GM18909 (cell line): ENCODE data around the gene SMYD3.

Experiments
- ATAC-seq: cut with Tn5 transposase; IDR thresholded peaks from one replicate; pipeline ENCODE4 v1.9.1; 2021; ENCODE audit warnings: mild to moderate bottlenecking; ENCODE audit not compliant: unreplicated experiment, poor library complexity

The SMYD3 gene

DNA sequence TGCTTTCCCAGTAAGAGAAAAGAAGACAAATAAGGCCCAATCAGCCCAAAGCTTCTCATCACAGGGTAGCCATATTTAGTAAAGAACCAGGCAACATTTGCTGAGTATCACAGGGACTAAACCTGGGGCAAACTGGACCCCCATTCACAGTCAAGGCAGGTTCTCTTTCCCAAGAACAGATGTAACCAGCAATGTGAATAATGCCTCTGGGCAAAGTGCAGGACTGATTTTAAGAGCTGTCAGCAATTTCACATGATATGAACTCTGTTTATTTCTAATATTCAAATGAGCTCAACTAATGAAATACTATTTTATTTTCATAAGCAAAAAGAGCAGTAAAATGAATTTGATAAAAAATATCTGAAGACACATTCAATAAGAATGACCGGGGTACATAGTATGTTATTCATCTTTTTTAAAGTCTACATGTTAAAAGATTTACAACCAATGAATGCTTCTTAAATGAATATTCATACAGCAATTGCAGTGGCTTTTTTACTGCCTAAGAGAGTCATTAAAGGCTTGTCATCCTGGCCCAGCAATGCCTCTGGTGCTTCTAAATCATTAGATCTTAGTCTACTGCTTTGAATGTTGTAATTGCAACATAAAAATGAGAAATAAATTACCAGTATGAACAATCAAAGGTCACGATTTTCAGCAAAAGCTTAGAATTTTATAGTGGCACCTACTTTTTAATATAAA, 308.8 kb downstream of the SMYD3 start:
- ATAC-seq: no peak

DNA sequence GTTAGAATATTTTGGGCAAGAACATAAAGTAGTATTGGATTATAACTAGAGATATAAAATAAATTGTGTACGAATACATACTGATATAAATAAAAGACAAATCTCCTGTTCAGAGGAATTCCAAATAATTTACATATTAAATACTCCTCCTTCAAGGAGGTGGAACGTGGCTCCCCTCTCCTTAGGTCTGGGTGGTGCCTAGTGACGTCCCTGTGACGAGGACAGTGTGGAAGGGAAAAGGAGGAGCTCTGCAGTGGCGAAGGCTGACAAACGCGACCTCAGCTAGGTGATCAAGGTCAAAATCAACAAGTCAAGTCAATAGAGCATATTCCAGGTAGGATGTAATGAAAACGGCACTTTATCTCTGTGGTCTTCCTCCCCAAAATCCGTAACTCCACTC, 310.0 kb downstream of the SMYD3 start:
- no peak for ATAC-seq

DNA sequence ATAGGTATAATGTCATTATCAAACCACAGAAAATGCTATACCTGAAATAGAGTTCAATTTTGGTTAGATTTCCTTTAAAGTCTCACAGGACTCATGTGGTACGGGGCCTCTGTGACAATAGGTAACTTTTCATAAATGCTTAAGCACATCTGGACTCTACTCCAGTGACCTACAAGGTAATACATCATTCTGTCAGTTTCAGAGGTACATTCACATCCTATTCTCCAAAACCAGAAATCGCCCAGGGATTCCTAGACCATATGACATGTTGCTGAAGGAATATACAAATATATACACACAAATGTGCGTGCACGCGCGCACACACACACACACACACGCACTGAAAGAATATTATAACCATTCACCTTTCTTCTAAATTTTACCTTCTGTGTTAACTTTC, 311.8 kb downstream of the SMYD3 start:
- no peak for ATAC-seq

DNA sequence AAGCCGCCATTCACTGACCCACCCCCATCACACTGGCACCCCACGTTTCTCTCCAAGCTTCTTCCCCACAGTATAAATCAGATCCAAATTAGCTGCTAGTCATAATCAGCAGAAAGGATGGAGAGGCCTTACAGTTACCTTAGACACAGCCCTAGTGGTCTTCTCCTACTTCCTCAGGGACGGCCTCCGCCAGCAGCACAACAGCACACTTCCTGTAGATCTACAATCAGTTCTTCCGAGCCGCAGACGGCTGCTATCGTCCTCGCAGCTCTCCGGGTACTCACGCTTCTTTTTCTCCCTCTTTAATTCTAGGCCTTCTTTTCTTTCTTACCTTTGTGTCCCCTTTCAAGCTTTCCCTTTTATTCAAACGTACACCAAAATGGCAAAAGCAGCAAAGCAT, 313.5 kb downstream of the SMYD3 start:
- ATAC-seq: no peak

DNA sequence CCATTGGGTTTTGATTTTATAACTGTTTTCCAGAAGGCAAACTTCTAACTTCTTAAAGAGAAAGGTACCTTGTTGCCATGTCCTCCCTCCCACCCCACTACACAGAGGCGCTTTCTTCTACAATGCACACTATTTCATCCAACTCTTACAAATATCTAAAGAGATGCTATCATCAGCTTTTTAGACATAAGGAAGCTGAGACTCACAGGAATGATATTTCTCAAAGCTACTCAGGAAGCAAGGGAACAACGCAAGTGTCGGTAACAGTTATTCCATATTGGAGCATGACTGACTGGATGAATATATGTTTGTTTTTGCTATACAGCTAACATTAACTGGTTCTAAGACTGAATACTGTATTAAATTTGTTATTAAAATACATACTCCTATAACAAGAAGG, 318.0 kb downstream of the SMYD3 start:
- no peak for ATAC-seq

DNA sequence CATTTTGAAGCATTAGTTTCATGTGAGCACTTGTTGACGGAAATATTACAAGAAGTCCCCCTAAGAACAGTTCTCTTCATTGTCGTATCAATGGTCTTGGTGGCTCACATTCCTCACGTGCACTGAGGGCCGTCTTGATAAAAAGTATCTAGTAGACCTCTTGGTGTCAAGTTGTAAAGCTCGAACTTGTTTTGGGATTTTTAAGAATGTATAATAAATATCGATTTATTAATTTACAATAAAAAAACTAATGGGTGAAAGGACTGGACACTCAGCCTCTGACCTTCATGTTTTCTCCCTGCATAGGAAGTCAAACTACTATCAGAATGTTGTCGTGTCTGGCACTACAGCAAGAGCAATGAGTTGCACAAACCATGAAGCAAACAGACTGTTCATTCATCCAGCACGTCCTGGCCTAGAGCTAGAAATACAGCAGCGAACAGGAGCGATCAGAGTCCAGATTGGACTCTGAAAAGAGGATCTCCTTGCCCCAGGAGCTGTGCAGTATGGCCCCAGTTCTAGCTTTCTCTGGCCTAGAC, 319.2 kb downstream of the SMYD3 start:
- ATAC-seq: no peak

DNA sequence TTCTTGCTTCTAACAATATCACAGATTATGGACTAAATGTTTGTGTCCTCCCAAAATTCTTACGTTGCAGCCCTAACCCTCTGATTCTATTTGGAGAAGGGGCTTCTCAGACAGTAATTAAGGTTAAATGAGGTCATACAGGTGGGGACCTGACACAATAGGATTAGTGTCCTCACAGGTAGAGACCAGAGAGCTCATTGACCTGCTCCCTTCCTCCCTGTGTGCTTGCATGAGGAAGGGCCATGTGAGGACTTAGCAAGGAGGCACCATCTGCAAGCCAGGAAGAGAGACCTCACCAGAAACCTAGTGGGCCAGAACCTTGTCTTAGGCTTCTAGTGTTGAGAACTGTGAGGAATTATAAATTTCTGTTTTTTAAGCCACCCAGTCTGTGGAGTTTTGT, 322.6 kb downstream of the SMYD3 start:
- no peak for ATAC-seq

DNA sequence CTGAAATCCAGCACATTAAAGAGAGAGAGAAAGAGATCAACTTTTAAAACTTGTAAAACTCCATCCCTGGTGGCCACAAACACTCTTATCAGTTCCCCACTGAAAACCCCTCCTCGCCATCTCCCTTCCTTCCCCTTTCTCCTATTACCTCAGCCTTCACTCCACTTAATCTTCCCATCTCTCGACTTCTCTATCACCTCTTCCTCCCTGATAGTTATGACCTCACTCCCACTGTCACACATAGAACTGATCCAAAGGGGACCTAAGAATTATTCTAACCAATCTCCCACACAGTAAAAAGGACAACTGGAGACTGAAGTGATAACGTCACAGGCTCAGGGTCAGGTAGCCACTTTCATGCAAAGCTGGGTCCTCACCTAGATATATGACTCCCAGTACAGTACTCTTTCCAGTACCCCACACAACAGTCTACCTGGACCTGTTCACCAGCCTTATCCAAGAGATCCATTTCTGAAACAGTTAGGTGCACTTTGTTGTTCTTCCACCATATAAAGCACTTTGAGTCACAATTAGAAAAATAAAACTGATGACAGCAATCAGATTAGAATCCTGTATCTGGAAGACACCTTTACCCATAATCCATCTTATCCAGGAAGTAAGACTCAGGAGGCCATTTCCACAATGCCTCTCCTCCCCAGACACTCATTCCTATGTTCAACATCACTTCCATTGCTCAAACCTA, 324.8 kb downstream of the SMYD3 start:
- no peak for ATAC-seq

DNA sequence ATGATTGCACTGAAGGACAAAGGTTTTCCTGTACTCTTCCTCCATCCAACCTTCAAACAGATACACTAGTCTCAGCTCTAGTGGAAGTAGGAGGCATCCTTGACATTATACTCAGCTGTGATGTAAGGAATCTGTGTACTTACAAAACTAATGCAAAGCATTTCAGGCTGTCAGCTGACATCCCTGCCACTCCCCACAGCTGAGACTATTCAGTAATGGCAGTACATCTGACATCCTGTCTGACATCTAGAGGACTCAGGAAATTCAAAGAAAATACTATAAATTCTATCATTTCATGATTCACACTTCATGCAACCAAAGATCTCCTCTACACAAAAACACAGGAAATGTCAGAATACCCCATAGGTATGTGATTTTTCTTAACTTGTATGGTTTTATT, 325.8 kb downstream of the SMYD3 start:
- no peak for ATAC-seq

DNA sequence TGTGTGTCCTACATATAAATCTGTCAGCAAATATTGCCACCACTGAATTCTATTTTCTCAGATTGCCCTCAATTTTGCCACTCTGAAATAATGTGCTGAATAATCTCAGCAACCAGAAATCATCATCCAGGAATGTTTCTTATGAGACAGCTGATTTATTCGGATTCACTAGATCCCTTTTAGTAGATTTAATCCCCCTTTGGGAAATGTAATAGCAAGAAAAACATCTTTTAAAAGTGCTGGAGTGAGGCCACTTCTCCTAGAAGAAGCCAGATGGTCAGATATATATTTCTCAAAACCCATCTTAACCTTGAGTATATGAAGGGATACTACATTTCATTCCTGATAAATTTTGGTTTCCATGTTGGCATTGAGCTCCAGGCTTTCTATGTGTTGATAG, 327.7 kb downstream of the SMYD3 start:
- no peak for ATAC-seq

DNA sequence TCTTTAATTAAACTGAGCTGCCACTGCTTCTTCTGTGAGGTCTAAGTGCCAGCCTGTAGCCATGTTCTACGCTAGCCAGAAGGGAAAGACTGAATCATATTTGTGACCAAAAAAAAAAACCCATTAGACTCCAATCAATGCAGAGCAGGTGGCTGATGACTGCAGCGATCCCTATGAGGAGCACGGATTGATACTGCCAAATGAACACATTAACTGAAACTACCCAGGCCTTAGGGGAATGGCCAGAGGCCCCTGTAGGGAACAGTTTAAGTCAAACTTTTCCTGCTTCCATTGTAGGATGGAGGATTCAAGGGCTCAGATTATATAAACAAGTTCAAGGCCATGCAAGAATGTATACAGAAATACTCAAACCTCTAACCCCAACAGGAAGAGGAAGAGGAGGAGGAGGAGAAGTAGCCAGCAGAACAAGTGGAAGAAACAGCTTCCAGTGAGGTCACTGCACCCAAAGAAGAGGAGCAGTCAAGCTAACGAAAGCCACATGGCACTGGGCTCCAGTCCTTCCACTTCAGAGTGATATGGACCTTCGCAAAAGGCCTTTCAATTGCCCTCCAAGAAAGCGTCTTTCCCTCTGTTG, 328.3 kb downstream of the SMYD3 start:
- no peak for ATAC-seq

DNA sequence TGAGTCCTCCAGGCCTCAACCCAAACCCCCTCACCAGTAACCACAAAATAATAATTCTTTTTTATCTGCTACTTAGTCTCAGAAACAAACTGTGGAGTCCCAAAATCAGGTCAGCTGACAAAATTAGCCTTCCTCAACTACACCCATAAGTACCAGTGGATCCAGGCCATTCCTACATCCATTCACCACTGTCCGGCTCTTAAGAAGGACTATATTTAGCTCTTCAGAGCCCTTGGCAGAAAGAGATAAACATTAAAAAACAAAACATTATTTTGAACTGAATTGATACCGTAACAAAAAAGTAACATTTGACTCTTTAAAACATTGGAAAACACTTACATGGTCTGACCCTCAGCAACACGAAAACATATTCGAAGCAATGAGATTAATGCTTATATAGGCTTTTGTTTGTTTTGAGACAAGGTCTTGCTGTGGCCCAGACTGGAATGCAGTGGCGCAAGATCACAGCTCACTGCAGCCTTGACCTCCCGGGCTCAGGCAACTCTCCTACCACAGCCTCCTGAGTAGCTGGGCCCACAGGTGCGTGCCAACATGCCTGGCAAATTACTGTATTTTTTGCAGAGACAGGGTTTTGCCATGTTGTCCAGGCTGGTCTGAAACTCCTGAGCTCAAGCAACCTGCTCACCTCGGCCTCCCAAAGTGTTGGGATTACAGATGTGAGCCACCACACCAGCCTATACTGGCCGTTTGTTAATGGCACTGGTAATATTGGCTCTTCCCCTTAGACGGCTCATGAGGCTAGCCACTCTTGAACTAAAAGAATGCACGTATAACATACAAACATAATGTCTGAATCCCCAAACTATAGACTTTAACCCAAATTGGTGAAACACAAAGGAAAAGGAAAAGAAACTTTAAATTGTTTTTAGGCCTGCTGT, 330.7 kb downstream of the SMYD3 start:
- ATAC-seq: no peak

DNA sequence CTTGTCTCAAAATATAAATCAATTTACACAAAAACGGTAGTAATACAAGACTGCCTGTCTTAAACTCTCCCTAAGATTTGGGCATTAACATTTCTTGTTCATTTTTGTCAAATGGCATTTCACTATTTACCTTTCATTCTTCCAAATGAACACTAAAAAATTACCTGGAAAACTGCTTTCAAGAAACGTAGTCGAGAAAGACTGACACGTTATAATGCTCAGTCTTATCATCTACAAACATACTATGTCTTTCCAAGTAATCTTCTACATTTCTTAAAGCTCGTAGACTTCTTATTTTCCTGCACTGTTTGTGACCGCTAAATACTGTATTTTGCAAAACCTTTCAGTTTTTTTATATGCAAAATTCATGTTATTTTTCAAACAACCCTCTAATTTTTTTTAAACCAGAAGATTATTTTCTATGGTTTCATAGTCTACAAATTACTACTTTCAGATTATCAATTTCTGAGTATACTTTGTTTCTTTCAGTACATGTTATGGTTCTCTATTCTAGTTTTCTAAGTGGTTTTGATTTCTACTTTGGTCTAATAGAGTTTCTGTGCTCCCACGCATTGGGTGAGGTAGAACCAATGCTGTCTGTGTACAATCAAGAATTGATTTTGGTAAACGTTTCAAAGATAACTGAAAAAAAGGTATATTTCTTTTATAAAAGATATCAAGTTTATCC, 336.4 kb downstream of the SMYD3 start:
- peak; percentile 92 for ATAC-seq

DNA sequence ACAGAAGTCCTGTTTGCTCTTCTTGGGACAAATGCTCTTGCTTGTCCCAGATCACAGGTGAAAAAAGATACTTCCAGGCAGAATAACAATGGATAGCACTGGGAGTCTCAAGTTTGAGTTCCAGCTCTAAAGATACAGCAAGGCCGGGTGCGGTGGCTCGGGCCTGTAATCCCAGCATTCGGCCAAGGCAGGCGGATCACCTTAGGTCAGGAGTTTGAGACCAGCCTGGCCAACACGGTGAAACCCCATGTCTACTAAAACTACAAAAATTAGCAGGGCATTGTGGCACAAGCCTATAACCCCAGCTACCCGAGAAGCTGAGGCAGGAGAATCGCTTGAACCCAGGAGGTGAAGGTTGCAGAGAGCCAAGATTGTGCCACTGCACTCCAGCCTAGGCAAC, 337.6 kb downstream of the SMYD3 start:
- no peak for ATAC-seq

DNA sequence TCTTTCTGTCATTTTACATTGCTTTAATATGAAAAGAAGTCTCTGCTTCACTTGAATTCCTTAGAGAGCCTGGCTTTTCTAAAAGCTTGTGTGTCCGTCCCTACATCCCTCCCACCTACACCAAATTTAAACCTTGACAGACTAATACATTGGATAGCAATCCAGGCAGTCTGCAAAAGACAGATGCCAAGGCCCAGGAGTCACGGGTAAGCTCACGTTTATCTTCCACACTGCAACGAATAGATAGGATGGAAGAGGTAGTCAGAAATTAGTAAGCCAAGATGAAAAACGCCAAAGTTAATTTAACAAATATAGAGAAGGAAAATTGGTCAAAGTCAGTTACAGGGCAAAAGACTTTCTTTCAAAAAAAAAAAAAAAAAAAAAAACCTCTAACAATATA, 338.1 kb downstream of the SMYD3 start:
- ATAC-seq: no peak

DNA sequence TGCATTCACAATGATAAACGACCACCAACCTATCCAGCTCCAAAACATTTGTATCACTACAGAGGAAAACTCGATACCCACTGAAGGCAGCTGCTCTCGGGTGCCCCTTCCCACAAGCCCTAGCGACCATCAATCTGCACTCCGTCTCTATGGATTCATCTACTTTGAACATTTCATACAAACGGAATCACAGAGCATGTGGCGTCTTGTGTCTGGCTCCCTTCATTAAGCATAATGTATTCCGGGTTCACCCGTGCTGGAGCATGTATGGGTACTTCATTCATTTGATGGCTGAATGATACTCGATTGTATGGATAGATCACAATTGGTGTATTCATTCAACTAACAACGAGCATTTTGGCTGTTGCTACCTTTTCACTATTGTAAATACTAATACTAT, 340.2 kb downstream of the SMYD3 start:
- no peak for ATAC-seq

DNA sequence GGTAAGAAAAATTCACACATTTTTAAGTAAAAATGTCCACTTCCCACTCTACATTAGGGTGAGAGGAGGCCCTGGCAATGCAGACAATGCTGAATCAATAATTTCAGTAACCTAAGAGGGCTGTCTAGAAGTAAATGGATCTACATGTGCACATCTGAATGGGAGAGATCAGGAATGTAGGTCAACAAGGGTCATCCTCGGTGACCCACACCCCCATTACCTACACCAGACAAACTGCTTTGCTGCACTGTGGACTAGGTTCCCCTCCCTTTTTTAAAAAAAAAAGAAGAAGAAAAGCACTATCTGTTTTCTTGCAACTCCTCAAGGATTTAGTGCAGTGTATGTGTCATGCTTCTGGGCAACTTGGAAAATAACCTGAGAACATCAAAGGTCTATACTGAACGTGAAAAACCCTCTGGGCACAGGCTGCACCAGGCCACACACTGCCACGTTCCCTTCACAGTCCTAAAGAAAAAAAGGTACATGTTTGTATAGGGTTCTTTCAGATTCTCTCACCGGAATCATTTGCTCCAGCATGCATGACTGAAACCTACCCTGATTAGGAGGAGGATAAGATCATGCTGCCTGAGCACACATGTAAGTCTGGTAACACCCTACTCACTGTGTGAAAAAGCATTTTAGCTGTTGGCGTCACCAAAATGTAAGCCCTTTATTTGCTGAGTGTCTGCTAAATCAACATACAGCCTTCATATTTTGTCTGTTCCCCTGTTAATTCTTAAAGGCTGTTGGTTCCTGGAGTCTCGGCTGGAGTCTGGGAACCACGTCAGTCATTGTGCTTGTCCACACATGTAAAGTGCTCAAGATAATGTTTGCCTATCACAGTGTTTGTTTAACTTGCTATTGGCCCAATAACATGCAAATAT, 341.0 kb downstream of the SMYD3 start:
- no peak for ATAC-seq

DNA sequence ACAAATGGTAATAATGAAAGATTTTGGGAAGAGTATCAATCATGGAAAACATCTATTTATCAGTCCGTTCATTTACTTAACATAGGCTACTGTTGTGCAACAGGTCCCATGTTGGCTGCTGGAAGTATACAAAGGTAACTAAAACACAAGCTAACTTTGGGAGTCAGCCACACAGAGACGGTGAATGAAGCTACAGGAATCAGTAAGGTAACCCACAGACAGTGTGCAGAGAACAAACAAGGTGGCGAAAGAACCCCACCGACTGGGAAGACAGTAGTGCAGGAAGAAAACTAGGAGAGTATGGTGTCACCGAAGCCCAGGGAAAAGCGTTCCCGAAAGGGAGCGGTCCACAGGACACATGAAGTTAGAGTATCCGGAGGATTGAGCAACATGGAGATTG, 342.3 kb downstream of the SMYD3 start:
- ATAC-seq: no peak

DNA sequence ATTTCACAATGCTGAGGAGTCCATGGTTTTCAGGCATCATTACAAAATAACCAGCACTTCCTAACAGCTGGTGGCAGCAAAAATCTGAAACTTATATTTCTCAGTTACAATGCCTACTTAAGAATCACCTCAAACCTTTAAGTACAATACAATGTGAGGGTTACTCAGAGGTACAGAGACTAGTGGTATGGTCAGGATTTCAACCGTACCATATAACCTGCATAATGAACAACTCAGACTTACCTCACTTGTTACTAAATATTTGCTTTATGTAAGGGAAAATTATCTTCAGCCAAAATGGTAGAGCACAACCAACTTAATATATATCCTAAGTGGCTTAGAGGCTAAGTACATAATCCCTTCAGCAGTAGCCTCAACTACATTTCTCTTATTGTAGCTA, 344.5 kb downstream of the SMYD3 start:
- ATAC-seq: no peak
